Vagina (tissue), 2 donors: ENCODE results near the gene RNF213. TPM values are rescaled to one million over a fixed set of nuclear protein-coding genes. Genes with fewer than 3 reads are reported as not detected.
"Not testable (repeated sequence)": the region's sequence is repeated elsewhere in the genome, so short reads cannot be mapped to it uniquely, and the experiment has no call there.

Experiments used
- DNase-seq, 2 donors: peaks; one replicate each; pipeline ENCODE4 v3.0.0-alpha.2; 2017; ENCODE audit errors: extremely low spot score in 2 of 2
- H3K27ac ChIP-seq: fragments of 200-600 bp; sonication (generic); one replicate; pipeline ENCODE4 v1.5.1; 2019
- H3K27me3 ChIP-seq: fragments of 200-600 bp; sonication (generic); one replicate; pipeline ENCODE4 v1.5.1; 2019
- H3K36me3 ChIP-seq, 2 donors: fragments of 200-600 bp; sonication (generic); one replicate each; pipeline ENCODE4 v1.5.1; 2017 to 2019
- H3K4me1 ChIP-seq: fragments of 200-600 bp; sonication (generic); one replicate; pipeline ENCODE4 v1.5.1; 2019
- H3K4me3 ChIP-seq, 2 donors: fragments of 200-600 bp; sonication (generic); 1 replicate in 1 of 2; 2 replicates in 1 of 2; pipeline ENCODE4 v1.5.1; 2016 to 2019
- H3K9me3 ChIP-seq: fragments of 200-600 bp; sonication (generic); one replicate; pipeline ENCODE4 v1.5.1; 2019
- POLR2A ChIP-seq, 2 donors: fragments of 450-650 bp; IDR thresholded peaks; one replicate each; pipeline ENCODE4 v1.6.1; 2017; ENCODE audit warnings: antibody characterized with exemption in 2 of 2, mild to moderate bottlenecking in 2 of 2, moderate library complexity in 2 of 2
- POLR2AphosphoS5 ChIP-seq, 2 donors: sonication (generic); formaldehyde crosslinking; IDR thresholded peaks; one replicate each; pipeline ENCODE4 v1.9.0; 2017; ENCODE audit warnings: antibody characterized with exemption in 2 of 2, mild to moderate bottlenecking in 2 of 2, low read depth in 1 of 2; ENCODE audit not compliant: insufficient read depth in 1 of 2
- intact Hi-C: fragments of 100-400 bp; cut with DNase I; formaldehyde crosslinking; loops from one replicate; pipeline ENCODE4 v1.15.1; 2023
- total RNA-seq: library from RNA; depleted of rRNA; stranded (reverse); fragments of >200 nt; gene quantifications from one replicate; pipeline ENCODE4 v1.2.3, GENCODE V29; 2016
- TF ChIP-seq, protein P1 (sequence below), 3 experiments: fragments of 450-650 bp in 2 of 3; fragments of 200-600 bp in 1 of 3; sonication (generic) in 1 of 3; IDR thresholded peaks; one replicate each; pipeline ENCODE4 v1.5.1; 2017 to 2019; ENCODE audit warnings: antibody characterized with exemption in 3 of 3, mild to moderate bottlenecking in 2 of 3, moderate library complexity in 2 of 3

RNF213 gene
- total RNA-seq, 1 donor from 2014 or later: 144 TPM

DNA sequence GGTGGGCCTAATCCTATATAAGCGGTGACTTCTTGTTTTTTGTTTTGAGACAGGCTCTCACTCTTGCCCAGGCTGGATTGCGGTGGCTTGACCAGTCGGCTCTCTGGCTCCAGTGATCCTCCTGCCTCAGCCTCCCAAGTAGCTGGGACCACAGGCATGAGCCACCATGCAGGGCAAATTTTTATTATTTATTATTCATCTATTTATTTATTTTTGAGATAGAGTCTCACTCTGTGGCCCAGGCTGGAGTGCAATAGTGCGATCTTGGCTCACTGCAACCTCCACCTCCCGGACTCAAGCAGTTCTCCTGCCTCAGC, 4.7 kb upstream of the RNF213 start:
- peaks cover 0 to 5% of the 10 kb centered on the region in 2 donors for H3K36me3 ChIP-seq
- no peak overlapping the region for H3K4me3 ChIP-seq
- no peaks in the 10 kb centered on the region for H3K9me3 ChIP-seq
- DNase-seq: no peak
- TF ChIP-seq, protein P1, sequence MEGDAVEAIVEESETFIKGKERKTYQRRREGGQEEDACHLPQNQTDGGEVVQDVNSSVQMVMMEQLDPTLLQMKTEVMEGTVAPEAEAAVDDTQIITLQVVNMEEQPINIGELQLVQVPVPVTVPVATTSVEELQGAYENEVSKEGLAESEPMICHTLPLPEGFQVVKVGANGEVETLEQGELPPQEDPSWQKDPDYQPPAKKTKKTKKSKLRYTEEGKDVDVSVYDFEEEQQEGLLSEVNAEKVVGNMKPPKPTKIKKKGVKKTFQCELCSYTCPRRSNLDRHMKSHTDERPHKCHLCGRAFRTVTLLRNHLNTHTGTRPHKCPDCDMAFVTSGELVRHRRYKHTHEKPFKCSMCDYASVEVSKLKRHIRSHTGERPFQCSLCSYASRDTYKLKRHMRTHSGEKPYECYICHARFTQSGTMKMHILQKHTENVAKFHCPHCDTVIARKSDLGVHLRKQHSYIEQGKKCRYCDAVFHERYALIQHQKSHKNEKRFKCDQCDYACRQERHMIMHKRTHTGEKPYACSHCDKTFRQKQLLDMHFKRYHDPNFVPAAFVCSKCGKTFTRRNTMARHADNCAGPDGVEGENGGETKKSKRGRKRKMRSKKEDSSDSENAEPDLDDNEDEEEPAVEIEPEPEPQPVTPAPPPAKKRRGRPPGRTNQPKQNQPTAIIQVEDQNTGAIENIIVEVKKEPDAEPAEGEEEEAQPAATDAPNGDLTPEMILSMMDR (IDR thresholded peaks at IDR 0.05): no peak
- TF ChIP-seq POLR2A (IDR thresholded peaks at IDR 0.05): no peak
- TF ChIP-seq POLR2AphosphoS5 (IDR thresholded peaks at IDR 0.05; ENCODE audit: insufficient read depth in 1 of 2, low read depth in 1 of 2): no peak
- H3K27ac ChIP-seq: no peak overlapping the region
- H3K4me1 ChIP-seq: peaks cover 21% of the 10 kb centered on the region
- no peaks in the 10 kb centered on the region for H3K27me3 ChIP-seq
- intact Hi-C loops: no loop called here

DNA sequence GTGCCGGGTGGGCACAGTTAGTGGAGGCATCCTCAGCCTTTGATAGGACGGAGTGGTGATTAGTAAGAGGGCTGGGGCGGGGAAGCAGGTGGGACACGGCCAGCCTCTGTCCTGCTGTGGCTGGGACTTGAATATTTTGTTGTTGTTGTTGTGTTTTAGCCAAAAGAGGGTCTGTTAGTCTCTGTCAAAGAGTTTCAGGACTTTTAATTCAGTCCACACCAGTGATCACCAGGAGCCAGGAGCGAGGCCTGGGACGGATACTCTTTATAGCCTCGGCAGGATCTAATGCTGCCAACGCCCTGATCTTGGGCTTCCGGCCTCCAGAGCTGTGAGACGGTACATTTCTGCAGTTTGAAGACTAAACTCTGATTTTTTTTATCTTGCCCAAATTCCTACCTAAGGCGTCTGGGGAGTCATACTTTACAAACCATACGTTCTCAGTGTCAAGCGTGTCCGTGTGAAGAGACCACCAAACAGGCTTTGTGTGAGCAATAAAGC, 2.9 kb upstream of the RNF213 start:
- H3K4me1 ChIP-seq: peaks cover 36% of the 10 kb centered on the region
- no peaks in the 10 kb centered on the region for H3K36me3 ChIP-seq
- DNase-seq: no peak
- peak overlapping the region; percentile 68 for H3K27ac ChIP-seq
- intact Hi-C loops: no loop called here
- H3K9me3 ChIP-seq: no peaks in the 10 kb centered on the region
- H3K4me3 ChIP-seq: no peak overlapping the region
- H3K27me3 ChIP-seq: no peaks in the 10 kb centered on the region
- TF ChIP-seq POLR2A (IDR thresholded peaks at IDR 0.05) (no peak), POLR2AphosphoS5 (IDR thresholded peaks at IDR 0.05; ENCODE audit: insufficient read depth in 1 of 2, low read depth in 1 of 2) (no peak)
- TF ChIP-seq, protein P1 (IDR thresholded peaks at IDR 0.05): no peak

DNA sequence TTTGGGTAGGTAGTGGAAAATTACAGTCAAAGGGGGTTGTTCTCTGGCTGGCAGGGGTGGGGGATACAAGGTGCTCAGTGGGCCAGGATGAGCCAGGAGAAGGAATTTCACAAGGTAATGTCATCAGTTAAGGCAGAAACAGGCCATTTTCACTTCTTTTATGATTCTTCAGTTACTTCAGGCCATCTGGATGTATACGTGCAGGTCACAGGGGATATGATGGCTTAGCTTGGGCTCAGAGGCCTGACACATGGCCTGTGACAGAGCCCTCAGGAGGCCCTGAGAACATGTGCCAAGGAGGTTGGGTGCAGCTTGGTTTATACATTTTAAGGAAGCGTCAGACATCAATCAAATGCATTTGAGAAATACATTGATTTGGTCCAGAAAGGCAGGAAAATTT, 2.4 kb upstream of the RNF213 start:
- H3K4me1 ChIP-seq: peaks cover 41% of the 10 kb centered on the region
- H3K27ac ChIP-seq, H3K9me3 ChIP-seq, H3K36me3 ChIP-seq, H3K27me3 ChIP-seq, intact Hi-C loops, H3K4me3 ChIP-seq, DNase-seq: not testable (repeated sequence)

DNA sequence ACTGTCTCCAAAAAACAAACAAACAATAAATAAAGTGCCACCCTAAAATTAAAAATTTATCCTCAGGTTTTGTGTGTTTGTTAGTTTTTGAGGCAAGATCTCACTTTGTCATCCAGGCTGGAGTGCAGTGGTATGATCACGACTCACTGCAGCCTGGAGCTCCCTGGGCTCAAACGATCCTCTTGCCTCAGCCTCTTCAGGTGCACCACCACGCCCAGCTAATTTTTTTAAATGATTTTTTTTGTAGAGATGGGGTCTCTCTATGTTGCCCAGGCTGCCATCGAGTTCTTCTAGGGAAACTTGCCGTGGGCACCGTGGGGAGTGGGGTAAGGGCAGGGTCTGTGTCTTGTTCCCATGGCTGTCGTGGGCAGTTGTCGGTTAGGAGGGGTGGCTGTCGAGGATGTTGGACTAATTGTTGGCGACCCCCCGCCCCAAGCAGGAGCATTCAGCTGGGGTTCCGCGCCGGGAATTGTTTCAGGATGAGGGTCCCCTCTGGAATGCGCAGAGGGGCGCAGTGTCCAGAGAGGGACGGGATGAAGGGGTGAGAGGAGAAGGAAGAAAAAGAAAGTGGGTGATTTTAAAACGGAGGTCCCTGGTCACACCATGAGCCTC, 1.1 kb upstream of the RNF213 start:
- no peak for DNase-seq
- H3K27ac ChIP-seq: peak overlapping the region; percentile 98
- no peaks in the 10 kb centered on the region for H3K27me3 ChIP-seq
- TF ChIP-seq, protein P1 (IDR thresholded peaks at IDR 0.05): no peak
- TF ChIP-seq POLR2A (IDR thresholded peaks at IDR 0.05): no peak
- TF ChIP-seq POLR2AphosphoS5 (IDR thresholded peaks at IDR 0.05; ENCODE audit: insufficient read depth in 1 of 2, low read depth in 1 of 2): no peak
- intact Hi-C loops: loop anchor here (10.0 kb wide), 1 partner anchor 115 kb away; the partner anchor contains the start of gene EIF4A3
- H3K9me3 ChIP-seq: no peaks in the 10 kb centered on the region
- peak overlapping the region; percentile 65 to 87 for H3K4me3 ChIP-seq
- H3K36me3 ChIP-seq: no peaks in the 10 kb centered on the region
- H3K4me1 ChIP-seq: peaks cover 52% of the 10 kb centered on the region

- Histone ChIP-seq H3K4me3 (peak overlapping the region; percentile 65 to 87), H3K9me3 (no peaks in the 10 kb centered on the region), H3K27me3 (no peaks in the 10 kb centered on the region), H3K27ac (peak overlapping the region; percentile 98), H3K4me1 (peaks cover 53% of the 10 kb centered on the region), H3K36me3 (no peaks in the 10 kb centered on the region)
- intact Hi-C loops: loop anchor here (10.0 kb wide), 1 partner anchor 115 kb away; the partner anchor contains the start of gene EIF4A3
- no peak for DNase-seq
- TF ChIP-seq POLR2A (IDR thresholded peaks at IDR 0.05): peak in 1 of 2 donors; percentile 27
- TF ChIP-seq POLR2AphosphoS5 (IDR thresholded peaks at IDR 0.05; ENCODE audit: insufficient read depth in 1 of 2, low read depth in 1 of 2): no peak
- TF ChIP-seq, protein P1 (IDR thresholded peaks at IDR 0.05): no peak
Measured at GRCh38 chr17:80260069-80260535, 550 bp upstream of the RNF213 start.
